Stomach smooth muscle (tissue), 2 donors: ENCODE results near the gene MXRA7.
"Not testable (repeated sequence)": the region's sequence is repeated elsewhere in the genome, so short reads cannot be mapped to it uniquely, and the experiment has no call there.

Source experiments
- H3K27ac ChIP-seq: one replicate; pipeline ENCODE4 v1.7.0; 2013; ENCODE audit warnings: mild to moderate bottlenecking, low read length, inconsistent platforms
- H3K27me3 ChIP-seq, 2 donors: one replicate each; pipeline ENCODE4 v1.7.0; 2013; ENCODE audit warnings: low read length in 2 of 2; ENCODE audit not compliant: insufficient read depth in 2 of 2, control insufficient read depth in 1 of 2
- H3K36me3 ChIP-seq, 2 donors: one replicate each; pipeline ENCODE4 v1.7.0; 2013; ENCODE audit warnings: low read length in 2 of 2; ENCODE audit not compliant: control insufficient read depth in 2 of 2, insufficient read depth in 2 of 2
- H3K4me1 ChIP-seq: one replicate; pipeline ENCODE4 v1.7.0; 2013; ENCODE audit warnings: low read length; ENCODE audit not compliant: control insufficient read depth, insufficient read depth
- H3K4me3 ChIP-seq, 2 donors: one replicate each; pipeline ENCODE4 v1.7.0; 2013; ENCODE audit warnings: low read length in 2 of 2
- H3K9ac ChIP-seq, 2 donors: one replicate each; pipeline ENCODE4 v1.7.0; 2013; ENCODE audit warnings: low read length in 2 of 2, mild to moderate bottlenecking in 1 of 2
- H3K9me3 ChIP-seq, 2 donors: one replicate each; pipeline ENCODE4 v1.7.0; 2013; ENCODE audit warnings: low read length in 2 of 2; ENCODE audit not compliant: control insufficient read depth in 2 of 2
- donor health status: healthy.
- donor health status: Pancreatic carcinoma.

Gene MXRA7

GRCh38 chr17:76702941-76703637 is 7.7 kb downstream of the MXRA7 start:
- Histone ChIP-seq H3K9me3 (no peaks in the 10 kb centered on the region), H3K4me3 (no peak overlapping the region), H3K27me3 (no peaks in the 10 kb centered on the region), H3K4me1 (peaks cover 82% of the 10 kb centered on the region), H3K27ac (peak overlapping the region; percentile 31), H3K36me3 (no peaks in the 10 kb centered on the region), H3K9ac (no peak overlapping the region)

GRCh38 chr17:76702076-76702475 is 8.7 kb downstream of the MXRA7 start:
- Histone ChIP-seq H3K4me1 (peaks cover 82% of the 10 kb centered on the region), H3K27ac (peak overlapping the region; percentile 97), H3K4me3 (no peak overlapping the region), H3K9me3 (no peaks in the 10 kb centered on the region), H3K27me3 (no peaks in the 10 kb centered on the region), H3K36me3 (no peaks in the 10 kb centered on the region), H3K9ac (peak overlapping the region in 1 of 2 donors; percentile 88)

GRCh38 chr17:76701471-76701967 is 9.2 kb downstream of the MXRA7 start:
- no peaks in the 10 kb centered on the region for H3K27me3 ChIP-seq
- no peaks in the 10 kb centered on the region for H3K9me3 ChIP-seq
- H3K4me1 ChIP-seq, result peaks cover 83% of the 10 kb centered on the region
- H3K4me3 ChIP-seq, result peak overlapping the region; percentile 63 to 71
- peak overlapping the region; percentile 73 to 88 for H3K9ac ChIP-seq
- peak overlapping the region; percentile 97 for H3K27ac ChIP-seq
- no peaks in the 10 kb centered on the region for H3K36me3 ChIP-seq

- peak overlapping the region; percentile 83 to 88 for H3K9ac ChIP-seq
- no peaks in the 10 kb centered on the region for H3K27me3 ChIP-seq
- peak overlapping the region; percentile 63 to 71 for H3K4me3 ChIP-seq
- no peaks in the 10 kb centered on the region for H3K36me3 ChIP-seq
- H3K9me3 ChIP-seq, result no peaks in the 10 kb centered on the region
- peak overlapping the region; percentile 97 for H3K27ac ChIP-seq
- H3K4me1 ChIP-seq, result peaks cover 82% of the 10 kb centered on the region
Measured at GRCh38 chr17:76700617-76701470, 9.9 kb downstream of the MXRA7 start.

GRCh38 chr17:76700270-76700616 is 10.5 kb downstream of the MXRA7 start:
- Histone ChIP-seq H3K9me3 (no peaks in the 10 kb centered on the region), H3K27ac (peak overlapping the region; percentile 97), H3K4me1 (peaks cover 82% of the 10 kb centered on the region), H3K27me3 (no peaks in the 10 kb centered on the region), H3K36me3 (no peaks in the 10 kb centered on the region), H3K4me3 (peak overlapping the region; percentile 63 to 71), H3K9ac (peak overlapping the region; percentile 83 to 88)

GRCh38 chr17:76698466-76698977 is 12.2 kb downstream of the MXRA7 start:
- Histone ChIP-seq H3K9ac (peak overlapping the region in 1 of 2 donors; percentile 66), H3K4me3 (peak overlapping the region in 1 of 2 donors; percentile 52), H3K27ac (peak overlapping the region; percentile 97), H3K4me1 (peaks cover 86% of the 10 kb centered on the region)
- not testable (repeated sequence) for H3K9me3 ChIP-seq, H3K27me3 ChIP-seq, H3K36me3 ChIP-seq

- Histone ChIP-seq H3K27ac (peak overlapping the region; percentile 97), H3K4me3 (peak overlapping the region; percentile 20 to 52), H3K4me1 (peaks cover 85% of the 10 kb centered on the region), H3K9me3 (no peaks in the 10 kb centered on the region), H3K27me3 (no peaks in the 10 kb centered on the region), H3K9ac (peak overlapping the region; percentile 62 to 69), H3K36me3 (no peaks in the 10 kb centered on the region)
Measured at GRCh38 chr17:76697702-76698465, 12.9 kb downstream of the MXRA7 start.

- Histone ChIP-seq H3K36me3 (no peaks in the 10 kb centered on the region), H3K9me3 (no peaks in the 10 kb centered on the region), H3K27me3 (no peaks in the 10 kb centered on the region), H3K9ac (peak overlapping the region; percentile 62 to 69), H3K4me1 (peaks cover 83% of the 10 kb centered on the region), H3K27ac (peak overlapping the region; percentile 97), H3K4me3 (peak overlapping the region; percentile 20 to 52)
Measured at GRCh38 chr17:76696763-76697701, 13.7 kb downstream of the MXRA7 start.

GRCh38 chr17:76695059-76695831 is 15.5 kb downstream of the MXRA7 start:
- H3K36me3 ChIP-seq, result no peaks in the 10 kb centered on the region
- no peaks in the 10 kb centered on the region for H3K9me3 ChIP-seq
- H3K27me3 ChIP-seq, result no peaks in the 10 kb centered on the region
- peak overlapping the region in 1 of 2 donors; percentile 13 for H3K9ac ChIP-seq
- H3K4me1 ChIP-seq, result peaks cover 80% of the 10 kb centered on the region
- peak overlapping the region; percentile 97 for H3K27ac ChIP-seq
- H3K4me3 ChIP-seq, result peak overlapping the region; percentile 40 to 44
